Left colon (tissue), 2 donors: ENCODE measurements around the gene VOPP1. TPM values are rescaled to one million over a fixed set of nuclear protein-coding genes. Genes with fewer than 3 reads are reported as not detected.
A peak's percentile ranks its signal among the peaks of the same experiment; 100 is the strongest.
"Not testable (repeated sequence)": the region's sequence is repeated elsewhere in the genome, so short reads cannot be mapped to it uniquely, and the experiment has no call there.

Experiments
- ATAC-seq: fragments of 200-7000 bp; cut with Tn5 transposase; one replicate; pipeline ENCODE4 v1.9.1; 2020; ENCODE audit warnings: mild to moderate bottlenecking, moderate library complexity
- DNase-seq, 2 donors: peaks; one replicate each; pipeline ENCODE4 v3.0.0-alpha.2; 2020
- intact Hi-C, 2 donors: fragments of 100-400 bp; cut with DNase I in 1 of 2; cut with micrococcal nuclease in 1 of 2; formaldehyde crosslinking; loops; one replicate each; pipeline versions ENCODE4 v1.11.2 to v1.14.0; 2022; cut with DNase I, micrococcal nuclease
- total RNA-seq, 2 donors: library from RNA; stranded (reverse); fragmentation: NEBNext Ultra II Directional; extraction: Animal tissue kit (Norgen Biotek cat#: 25700); gene quantifications; one replicate each; pipeline ENCODE4 v1.2.1, GENCODE V29; 2021
- donor health status: DM: no; HTN: no; CAD: no.
- donor health status: DM: yes; HTN: yes; CAD: no.

The VOPP1 gene
- total RNA-seq, 2 donors from 2014 or later: 78.6 to 85.5 TPM

DNA sequence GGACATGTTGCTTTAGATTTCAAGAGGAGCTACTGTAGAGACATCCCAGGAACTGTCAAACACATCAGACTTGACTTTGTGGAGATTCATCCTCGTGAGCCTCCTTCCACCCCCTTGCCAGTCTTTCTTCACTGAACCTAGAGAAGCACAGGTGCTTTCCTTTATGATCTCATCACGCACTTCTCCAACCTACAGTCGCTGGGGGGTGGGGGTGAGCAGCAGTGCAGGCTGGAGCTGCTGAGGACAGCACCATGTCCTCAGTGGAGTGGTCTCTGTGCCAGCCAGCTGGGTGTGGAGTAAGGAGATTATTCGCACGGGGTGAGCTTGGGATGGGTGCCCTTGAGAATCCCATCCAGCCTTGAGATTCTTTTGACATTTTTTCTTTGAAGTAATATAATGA lies 88.1 kb downstream of the VOPP1 start:
- no peak for DNase-seq
- no peak for ATAC-seq
- intact Hi-C loops: no loop called here

DNA sequence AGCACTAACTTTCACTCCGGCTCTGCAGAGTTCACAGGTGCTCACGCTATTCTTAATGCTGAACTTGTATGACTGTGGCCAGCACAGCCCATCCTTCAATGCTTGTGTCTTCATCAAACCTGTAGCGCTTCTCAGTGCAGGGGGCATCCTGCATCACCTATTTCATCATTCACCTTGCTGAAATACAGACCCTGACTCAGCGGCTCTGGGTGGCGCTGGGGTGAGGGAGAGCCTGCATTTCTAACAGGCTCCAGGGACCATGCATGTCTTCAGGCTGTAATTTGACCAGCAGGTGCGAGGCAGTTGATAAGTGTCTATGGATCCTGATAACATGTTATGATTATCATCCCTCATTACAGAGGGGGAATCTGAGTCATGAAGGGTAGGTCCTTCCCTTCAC lies 89.3 kb downstream of the VOPP1 start:
- ATAC-seq (no peak), DNase-seq (peak in 1 of 2 donors; percentile 0)
- intact Hi-C loops: no loop called here

DNA sequence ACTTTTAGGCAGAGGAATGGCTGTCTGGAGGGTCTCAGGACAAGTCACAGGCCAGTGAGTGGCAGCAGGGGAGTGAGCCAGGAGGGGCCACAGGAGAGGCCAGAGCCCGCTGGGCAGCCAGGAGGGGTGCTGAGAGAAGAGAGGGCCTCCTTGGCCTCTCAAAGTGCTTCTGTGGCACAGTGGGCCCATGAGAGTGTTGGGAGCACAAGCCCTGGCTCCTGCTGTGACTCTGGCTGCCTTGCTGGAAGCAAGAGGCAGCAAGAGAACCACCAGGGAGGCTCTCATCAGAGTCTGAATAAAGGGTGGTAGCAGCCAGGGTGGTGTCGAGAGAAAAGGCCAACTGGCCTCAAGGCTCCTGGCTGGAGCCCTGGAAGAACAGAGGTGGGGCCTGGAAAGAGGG lies 91.1 kb downstream of the VOPP1 start:
- ATAC-seq (no peak), DNase-seq (peak in 1 of 2 donors; percentile 1)
- intact Hi-C loops: no loop called here

DNA sequence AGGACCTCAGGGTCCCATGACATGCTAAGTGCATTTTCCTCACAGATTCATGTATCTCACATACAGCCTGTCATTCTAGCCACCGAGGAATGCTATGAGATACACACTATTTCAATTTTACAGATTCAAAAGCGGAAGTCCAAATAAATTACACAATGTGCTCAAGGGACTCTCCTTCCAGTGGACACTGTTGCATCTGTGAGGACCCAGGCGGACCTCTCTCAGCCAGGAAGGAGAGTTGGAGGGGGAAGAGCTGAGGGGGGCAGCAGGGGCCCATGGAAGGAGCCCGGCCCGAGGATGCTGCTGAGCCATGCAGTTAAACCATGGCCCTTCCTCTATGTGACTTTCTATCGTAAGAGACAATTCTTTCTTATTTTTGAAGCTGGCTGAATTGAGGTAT lies 93.6 kb downstream of the VOPP1 start:
- intact Hi-C loops: no loop called here
- ATAC-seq (no peak), DNase-seq (peak in 1 of 2 donors; percentile 1)

DNA sequence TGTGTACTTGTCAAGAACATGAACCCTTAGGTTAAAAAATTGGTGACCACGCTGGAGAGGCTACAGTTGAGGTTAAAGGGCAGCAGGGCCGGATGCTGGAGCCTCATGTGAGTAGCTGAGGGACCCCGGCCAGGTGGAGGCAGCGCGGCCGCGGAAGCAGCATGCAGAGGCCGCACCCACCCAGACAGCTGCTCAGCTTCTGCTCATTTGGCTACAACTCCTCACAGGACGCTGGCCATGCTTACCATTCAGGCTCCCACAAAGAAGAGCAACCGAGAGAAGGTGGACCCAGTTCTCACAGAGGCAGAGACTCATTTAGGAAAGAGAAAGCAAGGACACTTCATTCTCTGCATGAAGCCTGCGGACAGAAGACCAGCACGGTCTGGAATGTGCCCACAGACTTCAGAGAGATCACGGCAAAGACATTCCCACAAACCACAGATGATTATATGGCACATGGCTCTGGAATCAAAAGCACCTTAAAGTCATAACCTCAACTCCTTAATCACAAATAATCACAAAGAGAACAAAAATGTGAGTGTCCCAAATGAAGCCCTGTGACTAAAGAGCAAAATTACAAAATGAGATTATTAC lies 94.4 kb downstream of the VOPP1 start:
- no peak for ATAC-seq
- intact Hi-C loops: no loop called here
- no peak for DNase-seq

DNA sequence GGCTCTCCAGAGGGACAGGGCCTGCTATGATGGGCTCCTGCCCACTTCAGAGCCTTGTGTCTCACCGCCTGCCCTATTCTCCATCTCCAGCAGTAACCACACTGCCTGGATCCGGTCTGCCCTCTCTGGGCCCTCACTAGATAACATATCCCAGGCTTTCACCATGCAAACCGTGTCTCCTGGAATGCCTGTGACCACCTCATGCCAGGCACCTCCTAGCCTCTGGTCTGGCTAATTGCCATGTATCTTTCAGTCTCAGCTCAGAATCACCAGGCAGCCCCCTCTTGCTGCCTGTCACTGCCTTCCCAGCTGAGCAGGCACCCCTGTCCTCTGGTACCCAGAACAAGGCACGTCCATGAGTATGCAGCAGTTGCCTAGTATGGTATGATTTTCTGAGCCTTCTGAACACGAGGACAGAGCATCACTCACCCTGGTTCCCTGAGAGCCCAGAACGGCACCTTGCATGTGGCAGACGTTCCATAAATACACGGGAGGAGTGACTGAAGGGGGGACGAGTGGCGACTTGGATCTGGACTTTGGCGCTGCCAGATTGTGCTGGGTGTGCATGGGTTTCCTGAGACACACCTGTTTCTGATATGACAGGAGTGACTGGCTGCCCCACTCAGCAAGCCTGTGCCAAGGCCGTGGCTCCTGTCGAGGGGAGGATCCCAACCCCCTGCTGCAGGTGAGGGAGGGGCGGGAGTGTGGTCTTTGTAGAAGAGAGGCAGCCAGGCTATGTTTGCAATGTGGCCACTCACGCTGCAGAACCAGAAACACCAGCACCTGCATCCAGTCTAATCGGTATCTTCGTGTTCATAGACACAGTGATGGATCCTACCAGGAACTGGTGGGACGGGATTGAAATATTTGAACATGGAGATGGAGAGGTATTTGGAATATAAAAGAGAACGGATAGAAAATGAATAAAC lies 95.2 kb downstream of the VOPP1 start:
- intact Hi-C loops: no loop called here
- ATAC-seq (no peak), DNase-seq (no peak)

DNA sequence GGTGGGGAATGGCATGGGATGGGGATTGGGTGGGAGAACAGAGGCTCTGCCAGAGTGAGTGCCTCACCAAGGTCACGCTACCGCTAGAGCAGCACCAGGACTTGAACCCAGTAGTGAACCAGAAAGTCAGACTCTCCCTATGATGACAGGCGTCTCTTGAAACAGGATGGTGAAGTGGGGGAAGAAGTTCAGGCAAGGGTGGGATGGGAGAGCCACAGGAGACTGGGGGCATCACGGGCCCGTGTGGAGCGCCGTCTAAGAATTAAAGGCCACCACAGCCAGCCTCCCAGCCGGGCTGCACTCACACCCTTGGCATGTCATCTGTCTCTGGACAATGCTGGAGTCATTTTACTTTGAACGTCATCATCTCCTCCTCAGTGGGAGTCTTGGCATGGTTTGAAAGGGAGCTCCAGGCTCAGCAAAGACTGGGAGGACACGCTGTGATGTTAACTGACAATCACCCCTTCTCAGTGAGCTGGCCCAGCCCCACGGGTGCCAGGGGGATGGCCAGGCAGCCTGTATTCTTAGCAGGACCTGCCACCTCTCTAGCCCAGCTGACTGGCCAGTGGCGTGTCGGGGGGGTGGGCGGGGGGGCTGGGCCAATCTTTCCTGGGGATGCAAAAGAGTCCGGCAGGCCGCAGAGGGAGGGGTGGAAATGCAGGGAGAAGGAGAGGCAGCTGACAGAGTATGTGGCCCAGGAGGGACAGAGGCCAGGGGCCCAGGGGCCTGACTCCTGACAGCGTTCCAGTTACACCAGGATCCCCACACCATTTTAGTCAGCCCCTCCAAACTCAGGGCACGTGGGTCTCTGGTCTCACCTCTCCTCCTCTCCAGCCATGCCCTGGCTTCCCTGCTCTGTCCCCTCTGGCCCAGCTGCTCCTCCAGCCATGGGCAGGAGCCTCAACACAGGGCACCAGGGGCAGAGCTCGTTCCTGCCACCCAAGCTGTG lies 96.2 kb downstream of the VOPP1 start:
- ATAC-seq: no peak
- intact Hi-C loops: no loop called here
- no peak for DNase-seq

DNA sequence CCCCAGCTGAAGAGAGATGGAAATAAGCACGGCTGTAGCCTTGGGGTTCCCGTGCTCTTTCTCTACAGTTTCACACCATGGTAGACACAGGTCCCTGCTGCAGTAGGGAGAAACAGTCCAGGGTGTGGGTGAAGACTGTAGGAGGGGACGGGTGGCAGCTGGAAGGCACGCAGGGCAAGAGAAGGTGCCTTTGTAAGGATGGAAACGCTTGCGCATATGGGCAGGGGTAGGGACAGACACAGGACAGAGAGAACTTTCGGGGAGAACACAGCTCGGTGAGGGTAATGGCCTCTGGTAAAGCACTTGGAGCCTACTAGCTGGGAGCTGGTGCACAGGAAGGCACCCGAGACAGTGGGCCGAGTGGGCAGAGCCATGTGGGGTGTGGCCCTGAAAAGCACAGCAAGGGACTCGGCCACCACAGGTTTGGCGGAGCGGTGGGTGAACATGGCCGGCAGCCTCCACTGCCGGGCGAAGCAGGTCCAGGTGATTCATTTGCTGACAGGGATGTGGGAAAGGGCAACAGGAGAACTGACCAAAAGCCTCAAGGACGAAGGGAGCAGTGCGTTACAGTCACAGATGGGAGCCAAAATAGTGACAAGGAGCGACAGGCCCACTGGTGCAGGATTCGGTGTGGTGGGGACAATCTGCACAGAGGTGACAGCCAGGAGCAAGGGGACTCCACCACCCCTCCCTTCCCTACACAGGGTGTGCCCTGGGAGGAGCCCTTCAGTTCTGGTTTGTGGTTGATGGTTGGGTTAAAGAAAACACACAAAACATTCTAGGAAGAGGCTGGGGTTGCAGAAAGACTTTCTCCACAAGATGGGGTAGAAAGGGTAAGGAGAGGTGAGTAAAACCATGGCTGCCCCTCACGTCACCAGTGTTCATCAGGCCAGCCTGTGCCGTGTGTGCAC lies 97.1 kb downstream of the VOPP1 start:
- DNase-seq: no peak
- ATAC-seq: no peak
- intact Hi-C loops: no loop called here

DNA sequence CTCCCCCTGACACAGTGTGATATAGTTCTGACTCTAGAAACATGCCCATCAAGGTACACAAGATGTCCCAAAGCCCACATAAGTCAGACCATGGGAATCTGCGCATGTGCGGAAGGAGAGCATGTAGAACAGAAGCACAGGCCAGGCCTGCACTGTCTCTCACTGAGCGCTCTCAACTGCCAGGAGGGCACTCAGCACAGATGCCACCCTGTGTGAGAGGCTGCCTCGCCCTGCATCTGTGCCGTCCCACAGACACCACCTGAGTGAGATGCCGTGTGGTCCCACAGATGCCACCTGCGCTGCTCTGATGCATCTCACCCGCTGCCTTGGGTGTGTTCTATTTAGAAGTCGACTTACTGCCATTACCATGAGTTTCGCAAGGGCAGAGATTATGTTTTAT lies 98.4 kb downstream of the VOPP1 start:
- DNase-seq: no peak
- no peak for ATAC-seq
- intact Hi-C loops: no loop called here

DNA sequence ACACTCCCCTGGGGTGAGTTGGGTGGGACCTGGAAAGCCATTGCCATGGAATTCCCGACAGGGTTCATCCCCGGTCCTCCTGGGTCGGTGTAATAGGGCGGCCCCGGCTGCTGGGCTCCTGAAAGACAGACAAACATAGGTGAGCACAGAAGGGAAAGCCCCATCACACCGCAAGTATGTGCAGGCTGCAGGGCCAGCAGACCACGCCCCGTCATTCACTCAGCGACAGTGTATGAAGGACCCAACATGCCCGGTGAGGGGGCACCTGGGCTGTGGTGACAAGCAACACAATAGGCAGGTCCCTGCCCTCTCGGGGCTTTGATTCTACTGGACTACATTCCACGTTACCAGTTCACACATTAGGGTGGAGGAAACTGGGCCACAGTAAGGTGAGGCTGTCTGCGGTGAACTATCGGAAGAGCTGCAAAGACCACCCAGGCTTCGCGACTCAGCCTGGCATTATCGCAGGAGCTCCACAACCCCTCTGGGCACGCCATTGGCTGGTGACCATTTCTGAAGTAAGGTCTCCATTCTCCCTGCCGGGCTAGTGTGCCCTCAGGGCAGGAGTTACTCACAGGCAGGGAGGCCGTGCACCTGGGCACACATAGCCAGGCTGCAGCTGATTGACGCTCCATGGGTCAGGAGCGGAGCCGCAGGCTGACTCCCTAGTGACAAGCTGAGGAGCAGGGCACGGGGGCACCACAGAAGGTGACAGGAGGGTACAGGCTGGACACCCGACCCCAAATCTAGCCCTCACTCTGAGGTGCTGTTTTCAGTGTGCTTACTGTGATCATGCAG lies 99.2 kb downstream of the VOPP1 start:
- DNase-seq (no peak), ATAC-seq (no peak)
- intact Hi-C loops: no loop called here

DNA sequence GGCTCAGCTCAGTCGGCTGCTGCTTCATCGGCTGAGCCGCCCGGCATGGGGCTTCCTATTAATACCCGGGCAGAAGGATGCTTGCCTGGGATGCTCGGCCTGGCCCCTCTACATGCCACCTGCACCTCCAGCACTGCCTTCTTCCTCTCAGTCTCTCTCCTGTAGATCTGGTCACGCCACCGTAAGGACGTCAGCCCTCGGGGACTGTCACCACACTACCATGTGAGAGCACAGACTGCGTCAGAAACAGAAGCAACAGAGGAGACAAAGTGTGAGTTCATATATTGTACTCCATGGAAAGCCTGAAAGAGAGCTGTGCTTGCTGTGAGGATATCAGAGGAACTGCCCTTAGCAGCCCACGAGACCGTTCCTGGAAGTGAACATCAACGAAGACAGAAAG lies 99.9 kb downstream of the VOPP1 start:
- ATAC-seq, DNase-seq, intact Hi-C loops: not testable (repeated sequence)

DNA sequence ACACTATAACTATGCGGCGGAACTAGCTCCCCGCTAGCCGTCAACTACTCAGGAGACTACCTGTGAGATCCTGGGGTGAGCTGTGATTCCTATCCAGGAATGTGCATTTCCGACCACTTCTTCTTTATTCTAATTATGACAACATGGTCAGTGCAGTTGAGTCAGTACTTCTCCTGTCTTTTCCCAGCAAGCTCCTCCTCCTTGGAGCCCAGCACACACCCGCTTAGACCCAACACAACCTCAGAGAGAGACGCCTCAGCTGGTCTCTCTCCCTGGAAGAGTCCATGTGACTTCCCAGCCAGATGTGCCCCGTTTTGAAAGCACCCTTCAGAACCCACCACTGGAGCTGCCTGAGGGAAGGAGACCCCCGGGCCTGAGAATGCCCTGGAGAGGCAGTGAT lies 100.7 kb downstream of the VOPP1 start:
- ATAC-seq: not testable (repeated sequence)

DNA sequence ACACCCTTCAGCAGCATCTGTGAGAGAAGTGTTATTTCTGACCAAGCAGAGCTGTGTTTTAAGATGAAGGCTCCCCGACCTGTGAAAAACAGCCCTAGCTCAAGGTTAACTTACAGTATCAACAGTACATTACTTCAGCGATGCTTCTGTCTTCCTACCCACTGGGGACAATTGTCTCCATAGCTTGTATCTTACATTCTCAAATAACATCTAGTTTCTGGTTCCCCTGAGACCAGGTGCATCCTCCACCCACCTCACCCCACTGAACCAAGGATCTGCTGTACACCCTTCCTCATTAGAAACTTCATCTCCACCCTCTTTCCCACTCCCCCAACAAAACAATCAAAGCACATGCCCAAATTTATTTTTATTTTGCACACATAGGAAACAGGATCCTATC lies 102.0 kb downstream of the VOPP1 start:
- DNase-seq (no peak), ATAC-seq (no peak)
- intact Hi-C loops: no loop called here

More for the DNA sequence above, 100.7 kb downstream of the VOPP1 start:
- DNase-seq, intact Hi-C loops: not testable (repeated sequence)

DNA sequence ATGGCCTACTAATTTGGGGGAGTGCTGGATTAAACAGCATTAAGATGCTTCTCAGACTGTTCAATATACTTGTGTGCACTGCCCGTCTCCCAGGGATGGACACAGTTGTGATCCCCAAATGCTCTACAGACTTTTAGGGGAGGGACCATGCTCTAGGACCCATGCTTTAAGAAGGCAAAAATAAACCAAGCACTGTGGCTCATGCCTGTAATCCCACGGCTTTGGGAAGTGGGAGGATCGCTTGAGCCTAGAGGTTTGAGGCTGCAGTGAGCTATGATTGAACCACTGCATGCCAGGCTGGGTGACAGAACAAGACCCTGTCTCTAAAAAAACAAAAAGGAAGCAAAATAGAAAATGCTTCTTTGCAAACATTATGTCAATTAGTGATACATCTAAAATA lies 102.6 kb downstream of the VOPP1 start:
- ATAC-seq (no peak), DNase-seq (no peak)
- intact Hi-C loops: no loop called here

DNA sequence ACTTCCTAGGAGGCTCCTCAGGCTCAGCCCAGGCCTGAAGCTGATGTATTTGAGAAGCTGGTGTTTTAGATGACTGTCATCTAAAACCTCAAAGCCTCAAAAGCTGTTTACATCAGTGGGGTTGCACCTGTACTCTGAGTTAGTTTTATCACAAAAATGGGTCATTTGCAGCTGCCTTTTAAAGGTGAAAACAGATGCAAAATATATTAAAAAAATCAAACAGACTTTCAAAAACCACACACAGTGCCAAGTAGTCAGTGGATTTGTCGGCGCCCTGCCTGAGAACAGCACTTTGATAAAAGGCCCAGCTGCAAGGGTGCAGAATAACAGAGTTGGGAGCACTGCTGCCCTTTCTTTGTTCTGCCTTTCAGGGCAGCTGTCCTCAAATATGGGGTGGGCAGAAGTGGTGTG lies 103.0 kb downstream of the VOPP1 start:
- intact Hi-C loops: no loop called here
- ATAC-seq (no peak), DNase-seq (no peak)

DNA sequence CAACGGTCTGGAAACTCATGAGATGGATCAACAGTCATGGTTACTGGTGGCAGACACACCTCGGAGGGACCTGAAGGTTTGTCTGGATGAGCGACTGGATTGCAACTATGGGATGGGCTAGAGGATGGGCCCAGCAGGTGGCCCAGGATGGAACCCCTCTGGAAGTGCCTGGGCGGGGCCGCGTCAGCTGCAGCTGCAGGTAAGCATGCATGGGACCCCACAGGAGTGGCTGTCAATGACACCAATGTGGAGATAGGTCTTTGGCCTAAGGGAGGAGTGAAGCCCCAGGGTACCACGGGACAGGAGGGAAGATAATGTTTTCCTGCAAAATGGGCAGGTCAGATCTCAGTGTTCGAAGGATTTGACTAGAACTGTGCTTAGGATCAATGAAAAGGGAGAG lies 103.8 kb downstream of the VOPP1 start:
- no peak for DNase-seq
- ATAC-seq: no peak

DNA sequence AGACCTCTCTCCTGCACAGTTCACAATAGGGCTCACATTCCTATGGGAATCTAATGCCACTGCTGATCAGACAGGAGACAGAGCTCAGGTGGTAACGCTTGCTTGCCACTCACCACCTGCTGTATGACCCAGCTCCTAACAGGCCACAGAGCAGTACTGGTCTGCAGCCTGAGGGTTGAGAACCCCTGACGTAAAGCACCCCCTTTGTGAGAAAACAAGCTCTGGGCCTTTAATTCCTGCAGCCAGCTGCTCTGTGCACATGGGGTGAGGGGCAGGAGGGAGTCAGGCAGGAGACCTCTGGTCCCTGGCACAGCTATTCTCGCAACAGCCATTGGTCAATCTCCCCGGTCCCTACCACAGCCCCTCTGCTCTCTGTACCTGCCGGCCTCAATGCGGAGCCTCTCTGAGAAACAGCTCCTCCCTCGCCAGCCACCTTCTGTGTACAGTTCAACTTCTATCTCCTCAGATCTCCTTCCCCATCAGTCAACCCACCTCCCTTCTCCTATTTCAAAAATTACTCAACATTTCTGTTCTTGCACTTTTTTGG lies 105.2 kb downstream of the VOPP1 start:
- DNase-seq (no peak), ATAC-seq (no peak)
- intact Hi-C loops: no loop called here

More for the DNA sequence above, 103.8 kb downstream of the VOPP1 start:
- intact Hi-C loops: no loop called here
